HG03060 (cell line): ENCODE measurements around the gene ARHGAP21.

Experiments used
- ATAC-seq: cut with Tn5 transposase; IDR thresholded peaks from one replicate; pipeline ENCODE4 v1.9.1; 2021; ENCODE audit warnings: low read depth, moderate number of reproducible peaks; ENCODE audit not compliant: unreplicated experiment

ARHGAP21 gene

GRCh38 chr10:24723386-24723787, 300 bp downstream of the ARHGAP21 start:
- ATAC-seq = no peak

- ATAC-seq = no peak
These were observed 856 bp downstream of the ARHGAP21 start for GRCh38 chr10:24722676-24723385.

- ATAC-seq = no peak
These were observed 1.5 kb downstream of the ARHGAP21 start for GRCh38 chr10:24722131-24722675.

GRCh38 chr10:24721229-24722106, 2.2 kb downstream of the ARHGAP21 start:
- ATAC-seq = no peak

GRCh38 chr10:24720096-24720495, 3.6 kb downstream of the ARHGAP21 start:
- ATAC-seq = no peak

- no peak for ATAC-seq
These were observed 5.4 kb downstream of the ARHGAP21 start for GRCh38 chr10:24718031-24718855.

- no peak for ATAC-seq
These were observed 7.4 kb downstream of the ARHGAP21 start for GRCh38 chr10:24716295-24716694.

GRCh38 chr10:24715246-24715769, 8.4 kb downstream of the ARHGAP21 start:
- no peak for ATAC-seq

GRCh38 chr10:24713086-24713485, 10.6 kb downstream of the ARHGAP21 start:
- no peak for ATAC-seq

GRCh38 chr10:24711465-24711864, 12.2 kb downstream of the ARHGAP21 start:
- ATAC-seq = no peak

- no peak for ATAC-seq
These were observed 15.6 kb downstream of the ARHGAP21 start for GRCh38 chr10:24708081-24708480.

- ATAC-seq = no peak
These were observed 16.2 kb downstream of the ARHGAP21 start for GRCh38 chr10:24707445-24707844.

- no peak for ATAC-seq
These were observed 17.1 kb downstream of the ARHGAP21 start for GRCh38 chr10:24706479-24707118.

GRCh38 chr10:24703700-24704099, 20.0 kb downstream of the ARHGAP21 start:
- no peak for ATAC-seq

- peak; percentile 84 for ATAC-seq
These were observed 22.2 kb downstream of the ARHGAP21 start for GRCh38 chr10:24701447-24701846.

GRCh38 chr10:24700948-24701347, 22.7 kb downstream of the ARHGAP21 start:
- ATAC-seq = no peak

GRCh38 chr10:24698270-24698669, 25.4 kb downstream of the ARHGAP21 start:
- no peak for ATAC-seq

- ATAC-seq = no peak
These were observed 26.6 kb downstream of the ARHGAP21 start for GRCh38 chr10:24697080-24697479.

- ATAC-seq = no peak
These were observed 28.2 kb downstream of the ARHGAP21 start for GRCh38 chr10:24695452-24695851.

- ATAC-seq = no peak
These were observed 29.6 kb downstream of the ARHGAP21 start for GRCh38 chr10:24694086-24694485.
